Fibroblast of the conjunctiva (primary cell): Measurements from ENCODE around the gene SPACDR.
"Not testable (repeated sequence)": the region's sequence is repeated elsewhere in the genome, so short reads cannot be mapped to it uniquely, and the experiment has no call there.

Experiments used
- DNase-seq: peaks from one replicate; pipeline ENCODE4 v3.0.0-alpha.2; 2010; ENCODE audit warnings: low read depth

Gene SPACDR

GRCh38 chr7:100465702-100466311 lies 1.7 kb upstream of the SPACDR start:
- DNase-seq: peak; percentile 66

GRCh38 chr7:100465299-100465698 lies 1.2 kb upstream of the SPACDR start:
- no peak for DNase-seq

DNA sequence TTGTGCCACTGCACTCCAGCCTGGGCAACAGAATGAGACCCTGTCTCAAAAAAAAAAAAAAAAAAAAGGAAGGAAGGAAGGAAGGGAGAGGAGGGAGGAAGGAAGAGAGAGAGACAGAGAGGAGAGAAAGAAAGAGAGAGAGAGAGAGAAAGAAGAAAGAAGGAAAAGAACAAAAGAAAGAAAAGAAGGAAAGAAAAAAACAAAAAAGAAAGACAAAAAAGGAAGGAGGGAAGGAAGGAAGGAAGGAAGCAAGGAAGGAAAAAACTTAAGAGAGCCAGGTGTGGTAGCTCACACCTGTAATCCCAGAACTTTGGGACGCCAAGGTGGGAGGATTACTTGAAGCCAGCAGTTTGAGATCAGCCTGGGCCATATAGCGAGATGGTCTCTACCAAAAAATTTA lies 731 bp upstream of the SPACDR start:
- DNase-seq: no peak

GRCh38 chr7:100457033-100457432 lies 7.0 kb downstream of the SPACDR start:
- no peak for DNase-seq

- no peak for DNase-seq
Measured at GRCh38 chr7:100456562-100456961, 7.5 kb downstream of the SPACDR start.

DNA sequence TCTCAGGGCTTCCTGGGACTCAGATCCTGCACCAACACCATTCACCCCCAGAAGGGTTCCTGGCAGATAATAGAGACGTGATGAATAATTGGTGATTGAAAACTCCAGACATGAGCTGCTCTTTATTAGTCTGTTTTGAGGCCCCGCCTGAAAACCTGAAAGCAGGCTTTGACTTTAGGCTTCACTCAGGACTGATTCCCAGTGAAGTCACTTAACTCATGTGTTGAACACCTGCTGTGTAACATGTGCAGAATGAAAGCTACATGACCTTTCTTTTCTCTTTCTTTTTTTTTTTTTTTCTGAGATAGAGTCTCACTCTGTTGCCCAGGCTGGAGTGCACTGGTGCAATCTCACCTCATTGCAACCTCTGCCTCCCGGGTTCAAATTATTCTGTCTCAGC lies 8.9 kb downstream of the SPACDR start:
- DNase-seq: no peak

DNA sequence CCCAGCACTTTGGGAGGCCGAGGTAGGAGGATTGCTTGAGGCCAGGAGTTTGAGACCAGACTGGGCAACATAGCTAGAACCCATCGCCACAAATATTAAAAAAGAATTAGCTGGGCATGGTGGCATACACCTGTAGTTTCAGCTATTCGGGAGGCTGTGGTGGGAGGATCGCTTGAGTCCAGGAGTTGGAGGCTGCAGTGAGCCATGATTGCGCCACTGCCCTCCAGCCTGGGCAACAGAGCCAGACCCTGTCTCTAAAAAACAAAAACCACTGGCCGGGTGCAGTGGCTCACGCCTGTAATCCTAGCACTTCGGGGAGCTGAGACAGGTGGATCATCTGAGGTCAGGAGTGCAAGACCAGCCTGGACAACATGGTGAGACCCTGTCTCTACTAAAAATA lies 10.2 kb downstream of the SPACDR start:
- DNase-seq: not testable (repeated sequence)

DNA sequence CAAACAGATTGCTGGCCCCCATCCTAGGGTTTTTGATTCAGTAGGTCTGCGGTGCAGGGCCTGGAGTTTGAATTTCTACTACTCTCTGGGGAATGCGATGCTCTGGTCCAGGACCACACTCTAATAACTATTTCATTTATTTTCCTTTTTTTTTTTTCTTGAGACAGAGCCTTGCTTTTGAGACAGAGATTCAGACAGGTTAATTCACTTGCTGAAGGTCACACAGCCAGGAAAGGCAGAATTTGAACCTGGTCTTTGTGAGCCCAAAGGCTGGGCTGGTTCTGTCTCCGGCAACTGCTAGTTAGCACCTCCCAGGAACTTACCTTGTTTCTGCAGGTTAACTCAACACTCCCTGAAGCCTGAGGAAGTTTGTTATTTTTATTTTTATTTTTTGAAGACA lies 11.5 kb downstream of the SPACDR start:
- no peak for DNase-seq

- DNase-seq: no peak
Measured at GRCh38 chr7:100449190-100449795, 14.8 kb downstream of the SPACDR start.

GRCh38 chr7:100447363-100447762 lies 16.7 kb downstream of the SPACDR start:
- not testable (repeated sequence) for DNase-seq

GRCh38 chr7:100446040-100446439 lies 18.0 kb downstream of the SPACDR start:
- DNase-seq: no peak

- DNase-seq: no peak
Measured at GRCh38 chr7:100444311-100445278, 19.5 kb downstream of the SPACDR start.

DNA sequence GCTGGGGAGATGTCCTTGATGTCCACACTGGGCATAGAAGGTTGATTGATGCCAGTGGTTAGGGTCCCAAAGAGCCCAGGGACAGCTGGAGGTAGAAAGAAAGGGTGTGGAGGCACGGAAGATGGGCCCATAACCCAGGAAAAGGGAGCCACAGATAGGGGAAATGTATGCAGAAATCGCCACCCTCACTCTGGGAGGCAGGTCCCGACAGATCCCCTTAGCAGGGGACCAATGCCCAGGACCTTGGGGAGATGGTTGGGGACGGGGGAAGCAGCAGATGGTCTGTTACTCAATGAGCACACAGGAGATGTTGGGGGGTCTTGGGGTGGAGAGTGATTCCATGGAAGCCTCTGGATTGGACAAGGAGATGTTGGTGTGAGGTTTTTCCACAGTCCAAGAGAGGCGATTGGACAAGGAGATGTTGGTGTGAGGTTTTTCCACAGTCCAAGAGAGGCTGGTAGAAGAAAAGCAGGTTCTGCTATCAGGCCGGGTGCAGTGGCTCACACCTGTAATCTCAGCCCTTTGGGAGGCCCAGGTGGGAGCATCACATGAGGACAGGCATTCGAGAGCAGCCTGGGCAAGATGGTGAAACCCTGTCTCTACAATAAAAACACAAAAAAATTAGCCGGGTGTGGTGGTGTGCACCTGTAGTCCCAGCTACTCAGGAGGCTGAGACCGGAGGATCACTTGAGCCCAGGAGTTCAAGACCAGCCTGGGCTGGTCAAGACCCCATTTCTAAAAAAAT lies 20.8 kb downstream of the SPACDR start:
- DNase-seq: no peak

DNA sequence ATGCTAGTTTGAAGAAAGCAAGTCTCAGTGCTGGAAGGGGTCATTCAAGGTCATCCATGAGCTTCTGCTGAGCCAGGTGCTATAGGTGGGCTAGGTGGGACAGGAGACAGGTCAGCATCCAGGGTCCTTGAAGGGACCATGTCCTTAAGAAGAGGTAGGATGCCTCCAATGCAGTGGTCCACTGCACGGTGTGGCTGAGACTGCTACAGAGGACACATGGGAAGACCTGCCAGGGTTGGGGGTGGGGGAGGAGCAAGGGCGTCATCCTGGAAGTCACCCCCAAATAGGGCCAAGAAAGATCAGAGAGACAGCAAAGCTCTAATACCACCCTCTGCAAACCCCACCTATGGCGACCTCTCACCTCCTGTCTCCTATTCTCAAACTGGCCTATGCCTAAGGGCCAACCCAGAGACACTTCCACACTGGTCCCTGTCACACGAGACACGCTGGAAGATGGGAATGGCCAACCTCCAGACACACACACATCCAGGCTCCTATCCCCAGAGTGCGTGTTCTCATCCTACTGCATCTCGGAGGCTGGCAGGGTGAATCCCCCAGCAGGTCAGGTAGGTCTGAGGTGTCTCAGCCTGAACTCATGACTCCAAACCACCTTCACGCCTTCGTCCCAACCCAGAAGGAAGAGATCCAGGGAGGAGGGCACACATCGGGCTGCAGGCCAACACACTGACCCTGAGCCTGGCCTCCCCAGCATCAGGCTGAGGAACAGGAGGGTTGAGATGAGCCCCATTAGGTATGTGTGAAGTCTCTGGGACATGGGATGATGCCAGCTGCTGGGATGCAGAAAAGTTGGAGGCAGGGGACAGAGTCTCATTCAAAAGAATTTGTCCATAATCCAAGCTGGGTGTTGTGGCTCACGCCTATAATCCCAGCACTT lies 22.2 kb downstream of the SPACDR start:
- DNase-seq: no peak

DNA sequence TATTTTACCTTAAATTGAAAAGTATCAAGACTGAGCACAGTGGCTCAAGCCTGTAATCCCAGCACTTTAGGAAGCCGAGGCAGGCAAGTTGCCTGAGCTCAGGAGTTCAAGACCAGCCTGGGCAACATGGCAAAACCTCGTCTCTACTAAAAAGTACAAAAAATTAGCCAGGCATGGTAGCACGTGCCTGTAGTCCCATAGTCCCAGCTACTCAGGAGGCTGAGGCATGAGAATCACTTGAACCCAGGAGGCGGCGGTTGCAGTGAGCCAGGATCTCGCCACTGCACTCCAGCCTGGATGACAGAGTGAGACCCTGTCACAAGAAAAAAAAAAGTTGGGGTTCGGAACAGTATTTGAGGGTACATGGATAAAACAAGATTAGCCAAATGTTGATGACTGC lies 24.8 kb downstream of the SPACDR start:
- not testable (repeated sequence) for DNase-seq

DNA sequence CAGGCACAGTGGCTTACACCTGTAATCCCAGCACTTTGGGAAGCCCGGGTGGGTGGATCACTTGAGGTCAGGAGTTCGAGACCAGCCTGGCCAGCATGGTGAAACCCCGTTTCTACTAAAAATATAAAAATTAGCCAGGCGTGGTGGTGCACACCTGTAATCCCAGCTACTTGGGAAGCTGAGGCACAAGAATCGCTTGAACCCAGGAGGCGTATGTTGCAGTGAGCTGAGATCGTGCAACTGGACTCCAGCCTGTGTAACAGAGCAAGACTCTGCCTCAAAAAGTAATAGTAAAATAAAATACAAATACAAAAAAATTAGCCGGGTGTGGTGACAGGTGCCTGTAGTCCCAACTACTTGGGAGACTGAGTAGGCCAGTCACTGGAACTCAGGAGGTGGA lies 25.3 kb downstream of the SPACDR start:
- DNase-seq: not testable (repeated sequence)

GRCh38 chr7:100438172-100438571 lies 25.9 kb downstream of the SPACDR start:
- no peak for DNase-seq

- DNase-seq: no peak
Measured at GRCh38 chr7:100437150-100438100, 26.6 kb downstream of the SPACDR start.

DNA sequence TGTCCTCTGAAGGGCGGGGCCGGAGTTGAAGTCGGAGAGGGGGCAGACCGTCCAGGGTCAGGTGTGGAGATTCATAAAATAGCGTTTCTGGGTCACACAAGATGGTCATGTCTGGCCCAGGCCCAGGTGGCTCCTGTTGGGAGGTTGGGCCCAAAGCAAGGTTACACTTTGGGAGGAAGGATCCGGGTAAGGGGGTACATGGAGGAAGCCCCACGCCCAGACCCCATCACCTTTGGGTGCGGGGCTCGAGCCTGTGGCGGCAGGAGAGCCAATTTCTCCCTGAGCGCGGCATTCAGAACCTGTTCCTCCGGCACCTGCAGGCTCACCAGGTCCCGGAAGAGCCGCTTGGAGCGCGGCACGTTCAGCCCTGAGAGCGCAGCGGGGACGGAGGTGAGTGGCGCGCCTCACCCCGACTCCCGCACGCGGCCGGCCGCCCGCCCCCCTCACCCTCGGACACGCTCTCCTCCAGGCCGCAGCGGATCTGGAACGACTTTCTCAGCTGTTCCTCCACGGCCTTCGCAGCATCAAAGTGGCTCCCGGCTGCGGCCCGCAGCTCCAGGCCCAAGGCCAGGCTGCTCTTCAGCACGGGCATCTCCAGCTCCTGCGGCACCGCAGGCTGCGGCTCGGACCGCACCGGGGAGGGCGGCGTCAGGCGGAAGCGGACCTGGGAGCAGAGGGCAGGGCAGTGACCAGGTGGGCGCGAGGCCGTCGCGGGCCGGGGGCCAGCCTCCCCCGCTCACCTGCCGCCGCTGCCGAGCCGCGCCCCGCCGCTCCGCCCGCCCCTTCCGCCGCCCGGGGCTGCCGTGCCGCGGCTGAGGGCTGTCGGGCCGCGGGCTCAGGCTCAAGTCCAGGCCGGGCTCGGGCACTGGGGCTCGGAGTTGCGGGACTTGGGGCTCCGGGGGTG lies 28.4 kb downstream of the SPACDR start:
- no peak for DNase-seq
